ENCODE results near the gene DCT. TPM values are rescaled to one million over a fixed set of nuclear protein-coding genes. Genes with fewer than 3 reads are reported as not detected.

DCT gene
- total RNA-seq, 4 donors from 2014 or later, result 24.9 to 51.4 (median 35.6) TPM

DNA sequence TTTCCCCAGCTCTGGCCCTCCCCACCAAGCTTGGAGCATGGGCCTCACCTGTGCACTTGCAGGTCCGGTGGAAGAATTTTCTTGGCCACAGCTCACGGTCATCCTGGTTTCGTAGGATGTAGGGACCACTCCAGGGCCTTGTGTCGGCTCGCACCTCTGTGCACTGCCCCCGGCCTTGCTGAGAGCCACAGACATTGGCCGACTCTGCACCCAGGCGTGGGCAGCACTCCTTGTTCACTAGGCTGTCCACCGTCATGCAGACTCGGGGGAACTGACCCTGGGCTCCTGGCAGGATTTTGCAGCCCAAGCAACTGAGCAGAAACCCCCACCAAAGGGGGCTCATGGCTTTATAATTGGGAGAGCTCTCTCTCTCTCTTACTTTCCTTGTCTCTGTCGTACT, 569 bp downstream of the DCT start:
- DNase-seq (ENCODE audit: low spot score in 2 of 2), result no peak
- WGBS, 2 donors, result 86 to 95% methylated on average over 11 of the region's 11 CpGs
- intact Hi-C loops (cut with DNase I; ENCODE audit: low total_unique reads), result no loop called here

DNA sequence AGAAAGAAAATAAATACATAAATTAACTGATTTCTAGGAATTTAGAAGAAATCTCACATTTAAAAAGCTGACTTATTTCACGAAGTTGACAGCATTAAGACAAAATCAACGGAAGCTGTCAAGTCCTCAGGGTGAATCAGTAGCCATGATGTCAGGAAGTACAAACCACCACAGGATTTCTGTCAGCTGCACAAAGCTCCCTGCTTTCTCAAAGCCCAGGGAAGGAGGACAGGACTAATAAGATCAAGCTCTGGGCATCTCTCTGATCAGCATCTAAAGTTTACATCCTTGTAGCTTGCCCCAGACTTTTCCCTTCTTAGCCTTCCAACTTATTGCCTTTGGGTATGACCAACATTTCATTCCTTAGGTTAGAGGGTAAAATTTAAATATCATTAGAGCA, 9.4 kb downstream of the DCT start:
- no peak for TF ChIP-seq POLR2A (IDR thresholded peaks at IDR 0.05)
- TF ChIP-seq, protein P1, sequence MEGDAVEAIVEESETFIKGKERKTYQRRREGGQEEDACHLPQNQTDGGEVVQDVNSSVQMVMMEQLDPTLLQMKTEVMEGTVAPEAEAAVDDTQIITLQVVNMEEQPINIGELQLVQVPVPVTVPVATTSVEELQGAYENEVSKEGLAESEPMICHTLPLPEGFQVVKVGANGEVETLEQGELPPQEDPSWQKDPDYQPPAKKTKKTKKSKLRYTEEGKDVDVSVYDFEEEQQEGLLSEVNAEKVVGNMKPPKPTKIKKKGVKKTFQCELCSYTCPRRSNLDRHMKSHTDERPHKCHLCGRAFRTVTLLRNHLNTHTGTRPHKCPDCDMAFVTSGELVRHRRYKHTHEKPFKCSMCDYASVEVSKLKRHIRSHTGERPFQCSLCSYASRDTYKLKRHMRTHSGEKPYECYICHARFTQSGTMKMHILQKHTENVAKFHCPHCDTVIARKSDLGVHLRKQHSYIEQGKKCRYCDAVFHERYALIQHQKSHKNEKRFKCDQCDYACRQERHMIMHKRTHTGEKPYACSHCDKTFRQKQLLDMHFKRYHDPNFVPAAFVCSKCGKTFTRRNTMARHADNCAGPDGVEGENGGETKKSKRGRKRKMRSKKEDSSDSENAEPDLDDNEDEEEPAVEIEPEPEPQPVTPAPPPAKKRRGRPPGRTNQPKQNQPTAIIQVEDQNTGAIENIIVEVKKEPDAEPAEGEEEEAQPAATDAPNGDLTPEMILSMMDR (IDR thresholded peaks at IDR 0.05), result no peak
- H3K4me3 ChIP-seq (ENCODE audit: low read depth, poor library complexity, severe bottlenecking), result no peak overlapping the region
- 85 to 94% methylated on average over 2 of the region's 2 CpGs for WGBS, 2 donors
- intact Hi-C loops (cut with DNase I; ENCODE audit: low total_unique reads), result no loop called here
- no peak for DNase-seq (ENCODE audit: low spot score in 2 of 2)

More for the DNA sequence above, 569 bp downstream of the DCT start:
- no peak overlapping the region for H3K4me3 ChIP-seq (ENCODE audit: low read depth, poor library complexity, severe bottlenecking)
- no peak for TF ChIP-seq POLR2A (IDR thresholded peaks at IDR 0.05)
- TF ChIP-seq, protein P1 (IDR thresholded peaks at IDR 0.05), result no peak

DNA sequence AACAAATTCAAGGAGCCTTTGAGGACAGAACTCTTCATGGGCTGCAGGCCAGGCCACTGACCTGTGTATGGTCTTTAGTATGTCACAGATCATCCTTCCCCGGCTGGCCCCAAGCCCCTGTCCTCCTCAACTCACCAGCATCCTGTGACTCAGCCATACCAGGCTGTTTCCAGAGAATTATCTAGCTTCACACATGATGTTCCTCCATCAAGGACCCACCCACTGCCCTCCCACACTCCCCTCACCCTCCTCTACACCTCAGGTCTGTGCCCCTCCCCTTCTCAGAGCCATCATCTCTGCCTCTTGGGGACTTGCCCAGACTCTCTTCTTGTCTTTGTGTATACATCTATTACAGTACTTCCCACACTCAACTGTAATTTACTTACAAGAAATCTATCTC, 14.7 kb downstream of the DCT start:
- 90 to 93% methylated on average over 1 of the region's 1 CpG for WGBS, 2 donors
- no peak overlapping the region for H3K4me3 ChIP-seq (ENCODE audit: low read depth, poor library complexity, severe bottlenecking)
- TF ChIP-seq POLR2A (IDR thresholded peaks at IDR 0.05), result no peak
- TF ChIP-seq, protein P1 (IDR thresholded peaks at IDR 0.05), result no peak
- DNase-seq (ENCODE audit: low spot score in 2 of 2), result peak in 1 of 2 donors; percentile 53
- intact Hi-C loops (cut with DNase I; ENCODE audit: low total_unique reads), result no loop called here

DNA sequence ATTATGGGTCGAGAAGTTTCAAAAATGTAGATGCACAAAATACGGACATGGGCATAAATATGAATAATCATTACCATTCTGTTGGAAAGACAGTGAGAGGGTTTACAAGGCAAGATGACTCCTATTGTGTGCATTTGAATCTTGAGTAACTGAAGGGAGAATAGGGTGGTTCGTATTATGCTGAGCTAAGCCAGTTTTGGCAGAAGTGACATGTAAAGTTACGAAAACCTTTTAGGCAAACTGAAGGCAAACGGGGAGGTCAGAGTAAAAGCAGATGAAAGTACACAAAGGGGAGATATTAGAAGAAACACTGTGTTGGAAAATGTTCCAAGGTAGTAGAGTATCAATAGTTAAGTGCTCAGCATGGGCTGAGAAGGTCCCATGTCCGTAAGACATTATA, 16.8 kb downstream of the DCT start:
- TF ChIP-seq POLR2A (IDR thresholded peaks at IDR 0.05), result no peak
- TF ChIP-seq, protein P1 (IDR thresholded peaks at IDR 0.05), result no peak
- no peak for DNase-seq (ENCODE audit: low spot score in 2 of 2)
- intact Hi-C loops (cut with DNase I; ENCODE audit: low total_unique reads), result no loop called here
- WGBS, 2 donors, result 82 to 84% methylated on average over 6 of the region's 6 CpGs
- no peak overlapping the region for H3K4me3 ChIP-seq (ENCODE audit: low read depth, poor library complexity, severe bottlenecking)

DNA sequence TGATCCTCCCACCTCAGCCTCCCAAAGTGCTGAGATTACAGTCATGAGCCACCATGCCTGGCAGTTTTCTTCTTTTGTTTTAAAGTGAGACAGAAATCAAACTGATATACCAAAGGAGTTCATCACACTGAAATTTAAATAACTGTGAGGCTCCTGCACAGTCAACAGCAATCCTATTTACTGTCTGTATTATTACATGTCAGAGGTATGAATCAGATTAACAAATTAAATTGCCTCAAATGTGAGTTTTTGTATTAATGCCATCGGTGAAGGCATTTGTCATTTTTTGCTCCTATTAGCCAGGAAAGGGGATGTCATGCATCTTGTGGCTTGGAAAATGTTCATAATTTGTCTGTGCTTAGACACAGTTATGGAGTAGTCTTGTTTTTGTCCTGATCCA, 20.4 kb downstream of the DCT start:
- no peak for TF ChIP-seq POLR2A (IDR thresholded peaks at IDR 0.05)
- TF ChIP-seq, protein P1 (IDR thresholded peaks at IDR 0.05), result no peak
- 73 to 91% methylated on average over 1 of the region's 1 CpG for WGBS, 2 donors
- DNase-seq (ENCODE audit: low spot score in 2 of 2), result no peak
- no peak overlapping the region for H3K4me3 ChIP-seq (ENCODE audit: low read depth, poor library complexity, severe bottlenecking)
- intact Hi-C loops (cut with DNase I; ENCODE audit: low total_unique reads), result no loop called here

DNA sequence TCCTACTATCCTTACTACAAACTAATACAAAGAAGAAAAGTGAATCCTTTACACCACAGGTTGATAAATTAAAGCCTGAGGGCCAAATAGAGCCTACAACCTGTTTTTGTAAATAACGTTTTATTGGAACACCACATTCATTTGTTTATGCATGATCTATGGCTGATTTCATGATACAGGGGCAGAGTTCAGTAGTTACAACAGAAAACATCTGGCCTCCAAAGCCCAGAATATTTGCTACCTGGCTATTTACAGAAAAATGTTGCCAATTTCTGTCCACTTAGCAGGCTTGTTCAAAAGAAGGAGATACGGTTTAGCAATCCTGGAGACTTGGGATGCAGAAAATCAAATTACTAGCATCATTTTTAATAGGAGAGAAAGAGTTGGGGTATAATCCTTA, 24.1 kb downstream of the DCT start:
- TF ChIP-seq POLR2A (IDR thresholded peaks at IDR 0.05), result no peak
- TF ChIP-seq, protein P1 (IDR thresholded peaks at IDR 0.05), result no peak
- intact Hi-C loops (cut with DNase I; ENCODE audit: low total_unique reads), result no loop called here
- DNase-seq (ENCODE audit: low spot score in 2 of 2), result no peak
- WGBS, 2 donors, result 43 to 67% methylated on average over 2 of the region's 2 CpGs
- H3K4me3 ChIP-seq (ENCODE audit: low read depth, poor library complexity, severe bottlenecking), result no peak overlapping the region

Measured in lower leg skin (tissue), 4 donors.